GM13976 (cell line): ENCODE measurements around the gene CAMSAP2.

Source experiments
- DNase-seq: peaks from one replicate; pipeline ENCODE4 v3.0.0; 2012; ENCODE audit warnings: low spot score
- CTCF ChIP-seq: IDR thresholded peaks from 2 replicates; pipeline ENCODE4 v1.5.1; 2012; ENCODE audit warnings: borderline replicate concordance, mild to moderate bottlenecking; ENCODE audit not compliant: insufficient read depth; ENCODE audit errors: extremely low read depth, missing control alignments, control extremely low read depth
- in situ Hi-C: fragments of 300-500 bp; cut with MboI; formaldehyde crosslinking; loops from one replicate; pipeline ENCODE4 v1.12.0; 2022; ENCODE audit warnings: low sequenced_read_pairs, mixed read lengths, inconsistent platforms; ENCODE audit not compliant: unreplicated experiment

Gene CAMSAP2

DNA sequence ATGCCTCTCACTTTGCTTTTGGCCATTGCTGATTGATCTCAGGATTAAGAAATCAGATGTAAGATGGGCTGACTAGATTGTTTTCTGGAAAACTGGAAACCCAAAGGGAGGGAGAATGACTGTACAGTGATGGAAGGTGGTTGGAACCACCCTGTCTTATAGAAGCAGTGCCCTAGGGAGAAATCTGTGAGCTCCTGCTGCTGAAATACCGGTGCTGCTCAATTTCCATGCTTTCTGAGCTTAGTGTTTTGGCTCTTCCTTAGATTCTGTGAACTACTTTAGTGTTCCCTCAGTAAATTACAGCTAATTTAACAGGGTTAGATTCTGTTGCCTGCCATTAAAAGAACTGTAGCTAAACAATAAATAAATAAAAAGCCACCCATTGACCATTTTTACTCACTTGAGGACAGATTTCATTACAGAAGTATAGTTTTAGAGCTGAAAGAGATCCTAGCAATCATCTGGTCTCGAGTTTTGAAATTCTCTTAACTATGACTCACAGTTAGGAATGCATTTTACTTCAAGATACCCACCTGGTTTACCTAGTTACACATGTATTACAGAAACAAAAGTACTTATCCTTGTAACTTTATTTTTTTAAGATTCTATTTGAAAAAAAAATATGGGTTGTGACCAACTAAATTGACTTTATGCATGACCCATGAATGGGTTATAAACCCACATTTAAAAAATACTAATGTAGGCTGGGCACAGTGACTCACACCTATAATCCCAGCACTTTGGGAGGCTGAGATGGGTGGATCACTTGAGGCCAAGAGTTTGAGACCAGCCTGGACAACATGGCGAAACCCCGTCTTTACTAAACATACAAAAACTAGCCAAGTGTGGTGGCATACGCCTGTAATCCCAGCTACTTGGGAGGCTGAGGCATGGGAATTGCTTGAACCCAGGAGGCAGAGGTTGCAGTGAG lies 33.2 kb downstream of the CAMSAP2 start:
- DNase-seq = no peak
- in situ Hi-C loops = no loop called here

GRCh38 chr1:200774311-200774710 lies 35.6 kb downstream of the CAMSAP2 start:
- in situ Hi-C loops = no loop called here
- TF ChIP-seq CTCF = no peak
- no peak for DNase-seq

More for the DNA sequence above, 33.2 kb downstream of the CAMSAP2 start:
- no peak for TF ChIP-seq CTCF

DNA sequence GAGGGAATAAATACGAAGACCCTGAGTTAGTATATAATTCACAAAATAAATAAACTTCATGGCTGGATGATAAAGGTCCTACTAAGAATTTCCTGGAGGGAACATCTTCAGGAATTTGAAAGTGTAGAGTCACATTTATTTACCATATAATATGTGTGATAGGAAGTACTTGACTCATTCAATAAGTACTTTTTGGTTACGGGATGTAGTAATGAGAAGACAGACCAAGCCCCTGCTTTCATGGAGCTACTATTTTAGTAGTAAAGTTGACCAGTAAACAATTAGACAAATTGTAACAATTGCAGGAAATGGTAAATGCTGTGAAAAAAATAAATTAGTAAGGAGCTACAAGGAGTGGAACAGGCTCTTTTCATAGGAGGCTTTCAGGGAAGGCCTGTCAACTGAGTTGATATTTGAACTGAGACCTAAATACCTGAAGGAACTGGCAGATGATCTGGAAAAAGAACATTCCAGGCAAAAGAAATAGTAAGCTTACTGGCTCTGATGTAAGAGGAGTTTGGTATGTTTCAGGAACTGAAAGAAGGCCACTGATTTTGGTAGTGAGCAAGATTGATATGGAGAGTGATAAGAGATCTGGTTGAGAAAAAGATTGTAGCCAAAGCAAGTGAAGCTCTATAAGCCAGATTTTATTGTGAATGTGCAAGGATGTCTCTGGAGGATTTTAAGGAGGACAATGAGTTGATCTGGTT lies 36.2 kb downstream of the CAMSAP2 start:
- DNase-seq = no peak
- TF ChIP-seq CTCF = no peak
- in situ Hi-C loops = no loop called here

DNA sequence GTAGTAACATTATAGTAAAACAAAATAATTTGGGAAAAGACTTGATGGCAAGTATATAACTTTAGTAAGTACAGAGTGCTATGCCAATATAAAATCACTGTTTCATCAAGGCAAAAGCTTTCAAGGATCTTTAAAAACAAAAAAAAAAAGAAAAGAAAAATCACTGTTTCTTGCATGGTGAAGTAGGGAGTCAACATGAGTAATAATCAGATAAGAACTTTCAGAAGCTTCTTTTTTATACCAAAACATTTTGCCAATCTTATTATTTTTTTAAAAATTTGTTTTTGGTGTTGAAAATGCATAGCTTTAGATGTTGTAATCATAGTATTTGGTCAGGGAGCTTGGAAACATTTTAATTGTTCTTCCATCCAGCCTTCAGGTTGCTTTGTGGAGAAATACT lies 37.2 kb downstream of the CAMSAP2 start:
- in situ Hi-C loops = no loop called here
- DNase-seq = no peak
- no peak for TF ChIP-seq CTCF

DNA sequence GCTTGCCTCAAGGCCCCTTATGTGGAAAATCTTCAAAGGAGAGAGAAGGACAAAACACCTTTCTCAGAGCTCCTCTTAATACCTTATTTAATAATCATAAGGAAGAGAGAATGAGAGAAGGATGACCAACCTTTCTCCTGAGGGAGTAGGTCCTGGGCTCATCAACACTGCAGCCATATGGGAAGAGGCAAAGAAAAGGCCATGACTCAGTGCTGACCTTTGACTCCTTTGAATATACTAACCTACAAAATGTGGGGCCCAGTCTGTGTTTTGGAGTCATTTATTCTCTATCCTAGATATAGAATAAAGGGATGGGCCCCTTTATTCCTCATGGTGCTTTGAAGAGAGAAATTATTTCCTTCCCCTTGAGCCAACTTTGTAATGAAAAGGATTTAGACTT lies 38.3 kb downstream of the CAMSAP2 start:
- in situ Hi-C loops = no loop called here
- TF ChIP-seq CTCF = no peak
- DNase-seq = no peak

DNA sequence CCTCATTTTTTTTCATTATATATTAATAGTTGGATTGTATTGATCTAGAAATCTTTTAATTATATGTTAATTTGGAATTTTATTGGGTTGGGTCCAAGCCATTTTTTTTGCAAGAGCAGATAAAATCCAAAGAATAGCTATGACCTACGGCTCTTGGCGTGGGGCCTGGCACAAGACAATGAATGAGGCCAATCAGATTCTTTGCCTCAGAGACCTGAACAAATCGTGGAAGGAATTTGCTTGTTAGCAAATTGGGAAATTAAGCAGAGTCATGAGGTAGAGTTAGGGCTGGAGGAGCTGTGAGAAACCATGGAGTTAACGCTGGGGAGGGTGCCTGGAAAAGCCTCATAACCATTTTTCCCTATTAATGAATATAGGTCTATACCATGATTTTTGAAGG lies 40.1 kb downstream of the CAMSAP2 start:
- in situ Hi-C loops = no loop called here
- TF ChIP-seq CTCF = no peak
- DNase-seq = no peak
